DND-41 (cell line): ENCODE results near the gene CRIP3.
A peak's percentile ranks its signal among the peaks of the same experiment; 100 is the strongest.

Experiments
- ATAC-seq: fragments of 200-7000 bp; cut with Tn5 transposase; 3 replicates; pipeline ENCODE4 v1.9.1; 2021; ENCODE audit warnings: low read depth; ENCODE audit not compliant: insufficient read depth
- DNase-seq: peaks from one replicate; pipeline ENCODE4 v3.0.0-alpha.2; 2020
- H2AFZ ChIP-seq: 2 replicates; pipeline ENCODE4 v1.6.0; 2012; ENCODE audit warnings: low read depth, low read length
- H3K27ac ChIP-seq: 2 replicates; pipeline ENCODE4 v1.5.1; 2012; ENCODE audit warnings: low read length, inconsistent platforms
- H3K27me3 ChIP-seq: fragments of 200-600 bp; sonication (generic); 2 replicates; pipeline ENCODE4 v1.6.0; 2012; ENCODE audit warnings: low read length, mild to moderate bottlenecking, inconsistent platforms; ENCODE audit not compliant: insufficient read depth, poor library complexity
- H3K36me3 ChIP-seq: 2 replicates; pipeline ENCODE4 v1.5.1; 2012; ENCODE audit warnings: low read length, inconsistent platforms; ENCODE audit not compliant: insufficient read depth
- H3K4me1 ChIP-seq: 2 replicates; pipeline ENCODE4 v1.5.1; 2012; ENCODE audit warnings: mild to moderate bottlenecking, low read length; ENCODE audit not compliant: insufficient read depth
- H3K4me2 ChIP-seq: 2 replicates; pipeline ENCODE4 v1.6.0; 2012; ENCODE audit warnings: mild to moderate bottlenecking, moderate library complexity, low read length, inconsistent platforms; ENCODE audit not compliant: insufficient read depth
- H3K4me3 ChIP-seq, 2 experiments: fragments of 200-600 bp in 1 of 2; shearing (Covaris generic) in 1 of 2; 2 replicates each; pipeline ENCODE4 v1.5.1; 2012 to 2016; ENCODE audit warnings: inconsistent platforms in 2 of 2, low read length in 2 of 2, mild to moderate bottlenecking in 2 of 2, low read depth in 1 of 2, moderate library complexity in 1 of 2
- H3K79me2 ChIP-seq: 2 replicates; pipeline ENCODE4 v1.6.0; 2012; ENCODE audit warnings: low read length, inconsistent platforms; ENCODE audit not compliant: insufficient read depth
- H3K9ac ChIP-seq: 2 replicates; pipeline ENCODE4 v1.6.0; 2012; ENCODE audit warnings: low read depth, mild to moderate bottlenecking, inconsistent platforms, low read length, moderate library complexity
- H3K9me3 ChIP-seq: 2 replicates; pipeline ENCODE4 v1.5.1; 2012; ENCODE audit warnings: low read length, moderate library complexity, mild to moderate bottlenecking, inconsistent platforms; ENCODE audit not compliant: insufficient read depth, severe bottlenecking
- H4K20me1 ChIP-seq: 2 replicates; pipeline ENCODE4 v1.6.0; 2012; ENCODE audit warnings: low read length; ENCODE audit not compliant: insufficient read depth
- CTCF ChIP-seq: IDR thresholded peaks from 2 replicates; pipeline ENCODE4 v1.5.1; 2012; ENCODE audit warnings: borderline replicate concordance, low read length, moderate library complexity, mild to moderate bottlenecking; ENCODE audit not compliant: poor library complexity, severe bottlenecking; ENCODE audit errors: extremely low read depth
- EZH2 ChIP-seq: IDR thresholded peaks from 3 replicates; pipeline ENCODE4 v1.6.1; 2012; ENCODE audit warnings: borderline replicate concordance, low read depth, mild to moderate bottlenecking, moderate library complexity, low read length, inconsistent platforms; ENCODE audit not compliant: severe bottlenecking

Gene CRIP3

GRCh38 chr6:43273707-43274106, 34.9 kb downstream of the CRIP3 start:
- no peaks in the 10 kb centered on the region for H3K36me3 ChIP-seq
- H3K4me1 ChIP-seq: peaks cover 14% of the 10 kb centered on the region
- H3K27ac ChIP-seq: no peak overlapping the region
- peaks cover 24% of the 10 kb centered on the region for H3K27me3 ChIP-seq
- no peak overlapping the region for H3K4me2 ChIP-seq
- ATAC-seq (no peak), DNase-seq (no peak)
- H3K9me3 ChIP-seq: no peaks in the 10 kb centered on the region
- peaks cover 4% of the 10 kb centered on the region; the same call in 1 of the 2 replicates for H4K20me1 ChIP-seq
- H3K9ac ChIP-seq: no peak overlapping the region
- H3K79me2 ChIP-seq: no peaks in the 10 kb centered on the region
- no peak overlapping the region for H3K4me3 ChIP-seq
- TF ChIP-seq EZH2: no peak
- TF ChIP-seq CTCF: no peak
- no peak overlapping the region for H2AFZ ChIP-seq

GRCh38 chr6:43271944-43272343, 36.7 kb downstream of the CRIP3 start:
- no peak overlapping the region for H3K9ac ChIP-seq
- H3K27me3 ChIP-seq: peaks cover 37% of the 10 kb centered on the region
- H3K4me1 ChIP-seq: peaks cover 14% of the 10 kb centered on the region
- H3K27ac ChIP-seq: no peak overlapping the region
- TF ChIP-seq EZH2: no peak
- no peak for TF ChIP-seq CTCF
- H2AFZ ChIP-seq: no peak overlapping the region
- no peaks in the 10 kb centered on the region for H3K9me3 ChIP-seq
- H3K4me2 ChIP-seq: no peak overlapping the region
- ATAC-seq: no peak
- no peaks in the 10 kb centered on the region for H3K79me2 ChIP-seq
- H3K4me3 ChIP-seq: no peak overlapping the region
- H3K36me3 ChIP-seq: no peaks in the 10 kb centered on the region
- H4K20me1 ChIP-seq: peaks cover 4% of the 10 kb centered on the region; the same call in 1 of the 2 replicates
- DNase-seq: no peak

- Histone ChIP-seq H3K36me3 (no peaks in the 10 kb centered on the region), H4K20me1 (peaks cover 4% of the 10 kb centered on the region; the same call in 1 of the 2 replicates), H3K27ac (no peak overlapping the region), H3K9me3 (no peaks in the 10 kb centered on the region), H3K4me3 (no peak overlapping the region), H3K27me3 (peaks cover 33% of the 10 kb centered on the region), H3K79me2 (no peaks in the 10 kb centered on the region), H3K9ac (no peak overlapping the region), H3K4me1 (peaks cover 14% of the 10 kb centered on the region), H2AFZ (no peak overlapping the region), H3K4me2 (no peak overlapping the region)
- ATAC-seq: no peak
- TF ChIP-seq EZH2: no peak
- DNase-seq: no peak
These were observed 37.4 kb downstream of the CRIP3 start for GRCh38 chr6:43271103-43271815.

- peak; percentile 67 for DNase-seq
- Histone ChIP-seq H2AFZ (peak overlapping the region; percentile 54), H3K4me3 (peak overlapping the region in 1 of 2 experiments; percentile 50; a peak in 2 of 4 replicates), H3K36me3 (no peaks in the 10 kb centered on the region), H4K20me1 (peaks cover 4% of the 10 kb centered on the region; the same call in 1 of the 2 replicates), H3K79me2 (no peaks in the 10 kb centered on the region), H3K9me3 (no peaks in the 10 kb centered on the region), H3K9ac (peak overlapping the region; percentile 33; the same call in 1 of the 2 replicates), H3K4me1 (peaks cover 14% of the 10 kb centered on the region), H3K27ac (no peak overlapping the region), H3K4me2 (peak overlapping the region; percentile 67), H3K27me3 (peaks cover 44% of the 10 kb centered on the region)
- peak; percentile 17 for TF ChIP-seq EZH2
- no peak for TF ChIP-seq CTCF
- ATAC-seq: peak; percentile 84
These were observed 39.2 kb downstream of the CRIP3 start for GRCh38 chr6:43269273-43270007.
